Lung (tissue), 12 donors: Measurements from ENCODE around the gene CNTNAP2. TPM values are rescaled to one million over a fixed set of nuclear protein-coding genes. Genes with fewer than 3 reads are reported as not detected.
"Not testable (repeated sequence)": the region's sequence is repeated elsewhere in the genome, so short reads cannot be mapped to it uniquely, and the experiment has no call there.

ENCODE experiments used
- ATAC-seq: fragments of 200-7000 bp; cut with Tn5 transposase; one replicate; pipeline ENCODE4 v1.9.1; 2020; ENCODE audit warnings: moderate number of reproducible peaks; ENCODE audit not compliant: insufficient read depth, low FRiP score
- DNase-seq, 3 donors: peaks; one replicate each; pipeline ENCODE4 v3.0.0-alpha.2; 2013 to 2017
- H3K27ac ChIP-seq, 2 donors: one replicate each; pipeline ENCODE4 v1.5.1; 2013; ENCODE audit warnings: mild to moderate bottlenecking in 2 of 2, moderate library complexity in 2 of 2, control low read depth in 1 of 2, inconsistent platforms in 1 of 2, low read depth in 1 of 2, low read length in 1 of 2
- H3K27me3 ChIP-seq, 3 donors: one replicate each; pipeline ENCODE4 v1.5.1; 2013; ENCODE audit warnings: low read length in 2 of 3; ENCODE audit not compliant: control insufficient read depth in 3 of 3, insufficient read depth in 3 of 3
- H3K36me3 ChIP-seq, 4 donors: one replicate each; pipeline ENCODE4 v1.5.1; 2013; ENCODE audit warnings: low read length in 4 of 4, mild to moderate bottlenecking in 1 of 4, moderate library complexity in 1 of 4; ENCODE audit not compliant: control insufficient read depth in 4 of 4, insufficient read depth in 4 of 4
- H3K4me1 ChIP-seq, 5 donors: one replicate each; pipeline ENCODE4 v1.5.1; 2013; ENCODE audit warnings: low read length in 5 of 5, mild to moderate bottlenecking in 2 of 5, moderate library complexity in 1 of 5; ENCODE audit not compliant: control insufficient read depth in 5 of 5, insufficient read depth in 5 of 5
- H3K4me3 ChIP-seq: one replicate; pipeline ENCODE4 v1.5.1; 2013; ENCODE audit warnings: mild to moderate bottlenecking, control low read depth, moderate library complexity
- H3K9ac ChIP-seq, 2 donors: one replicate each; pipeline ENCODE4 v1.5.1; 2013; ENCODE audit warnings: low read length in 2 of 2, control low read depth in 1 of 2; ENCODE audit not compliant: insufficient read depth in 1 of 2
- H3K9me3 ChIP-seq, 4 donors: one replicate each; pipeline ENCODE4 v1.5.1; 2013; ENCODE audit warnings: low read length in 3 of 4, mild to moderate bottlenecking in 1 of 4, moderate library complexity in 1 of 4; ENCODE audit not compliant: control insufficient read depth in 4 of 4, insufficient read depth in 3 of 4
- CTCF ChIP-seq: IDR thresholded peaks from 2 replicates; pipeline ENCODE4 v1.5.1; 2012; ENCODE audit warnings: mild to moderate bottlenecking; ENCODE audit errors: control extremely low read depth, extremely low read depth
- WGBS, 2 donors: extraction: QIAGEN DNeasy Blood & Tissue Kit; methylation state at CpG; one replicate each; pipeline ENCODE4 v1.1.7; 2013; 5-methylcytosine and 5-hydroxymethylcytosine counted together
- polyA plus RNA-seq, 2 donors: library from polyadenylated mRNA; stranded (reverse); fragments of 200-250 nt; gene quantifications; one replicate each; pipeline ENCODE4 v1.2.1, GENCODE V29; 2013
- total RNA-seq, 2 donors: library from RNA; depleted of rRNA in 1 of 2; stranded (reverse); fragments of >200 nt in 1 of 2; gene quantifications; one replicate each; pipeline ENCODE4 v1.2.1, GENCODE V29; 2014 to 2021
- donor health status: control.
- donor health status: control.
- donor health status: Bipolar disorder and iron deficiency.
- donor health status: healthy.
- donor health status: DM: yes; HTN: yes; CAD: no.

CNTNAP2 gene
- total and polyA plus RNA-seq, 4 donors = 0.18 to 45.3 (median 0.52) TPM

DNA sequence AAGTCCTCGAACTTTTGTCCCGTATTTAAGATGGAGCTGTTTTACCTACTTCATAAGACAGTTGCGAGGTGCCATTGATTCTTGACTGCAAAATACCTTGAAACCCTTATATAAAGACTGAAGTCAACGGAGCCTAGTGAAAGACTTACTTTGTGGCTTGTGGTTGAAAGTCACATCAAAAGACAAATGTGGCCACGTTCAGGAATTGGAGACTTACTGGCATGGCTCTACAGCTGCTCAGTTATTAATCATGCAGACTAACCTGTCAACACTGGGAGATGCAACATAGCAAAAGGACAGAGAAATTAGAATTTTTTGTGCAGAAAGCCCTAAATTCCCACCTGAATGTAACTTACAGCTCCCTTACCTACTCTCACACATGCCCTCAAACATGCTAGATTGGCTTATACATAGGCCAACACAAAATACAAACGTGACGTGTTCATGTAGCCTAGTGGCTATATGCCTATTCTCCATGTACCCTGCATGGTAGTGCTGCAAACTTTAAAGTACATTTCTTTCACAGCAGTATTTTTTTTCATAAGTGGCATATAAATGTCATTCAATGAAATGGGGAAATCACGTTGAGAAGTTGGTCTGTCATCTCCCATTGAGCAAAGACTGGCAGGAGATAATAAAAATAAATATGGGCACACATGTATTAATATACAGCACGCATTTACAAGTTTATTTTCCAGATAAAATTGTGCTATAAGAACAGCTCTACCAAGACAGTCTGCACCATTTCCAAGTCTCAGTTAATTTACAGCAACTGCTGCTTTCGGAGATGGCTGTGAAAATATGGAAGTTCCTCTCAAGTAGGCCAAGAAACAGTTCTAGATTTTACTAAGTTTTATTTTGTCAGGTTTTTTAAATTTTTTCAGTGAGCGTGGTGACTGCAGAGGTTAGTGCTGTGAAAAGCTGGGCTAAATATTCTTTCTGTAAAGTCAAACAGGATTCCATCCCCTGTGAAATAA is 2303.5 kb downstream of the CNTNAP2 start:
- Histone ChIP-seq H3K27me3 (no peaks in the 10 kb centered on the region), H3K27ac (no peak overlapping the region), H3K36me3 (no peaks in the 10 kb centered on the region), H3K4me3 (no peak overlapping the region), H3K4me1 (no peaks in the 10 kb centered on the region), H3K9ac (no peak overlapping the region), H3K9me3 (peaks cover 0 to 4% (median 2%) of the 10 kb centered on the region in 4 donors)
- ATAC-seq (no peak), DNase-seq (no peak)
- TF ChIP-seq CTCF = no peak
- 74 to 77% methylated on average over 11 of the region's 11 CpGs for WGBS, 2 donors

DNA sequence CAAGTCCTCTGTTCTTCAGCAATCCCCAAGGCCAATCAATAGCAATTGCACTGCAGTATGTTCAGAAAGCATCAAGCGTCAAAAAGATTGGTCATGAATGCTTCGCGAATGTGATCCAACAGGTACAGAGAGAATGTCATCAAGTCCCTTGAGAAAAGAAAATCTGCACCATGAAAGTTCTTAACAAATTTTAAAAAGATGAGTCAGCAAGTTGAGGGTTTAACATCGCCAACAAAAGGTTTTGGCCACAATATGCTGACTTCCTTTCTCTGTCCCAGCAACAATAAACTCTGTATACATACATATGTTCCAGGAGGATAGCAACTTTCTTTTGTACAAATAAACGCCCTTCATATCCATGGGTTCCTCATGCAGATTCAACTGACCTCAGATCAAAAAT is 2305.4 kb downstream of the CNTNAP2 start:
- ATAC-seq (no peak), DNase-seq (no peak)
- H3K4me1 ChIP-seq = no peaks in the 10 kb centered on the region
- H3K36me3 ChIP-seq = no peaks in the 10 kb centered on the region
- no peak overlapping the region for H3K27ac ChIP-seq
- H3K9me3 ChIP-seq = peaks cover 0 to 4% (median 2%) of the 10 kb centered on the region in 4 donors
- WGBS, 2 donors = 90 to 91% methylated on average over 5 of the region's 5 CpGs
- H3K4me3 ChIP-seq = no peak overlapping the region
- no peaks in the 10 kb centered on the region for H3K27me3 ChIP-seq
- no peak overlapping the region for H3K9ac ChIP-seq
- TF ChIP-seq CTCF = no peak

GRCh38 chr7:148426393-148426792 is 2309.8 kb downstream of the CNTNAP2 start:
- DNase-seq, H3K27ac ChIP-seq, H3K36me3 ChIP-seq, H3K4me1 ChIP-seq, H3K27me3 ChIP-seq, H3K9me3 ChIP-seq, ATAC-seq, H3K4me3 ChIP-seq, H3K9ac ChIP-seq: not testable (repeated sequence)
- WGBS, 2 donors = 93 to 99% methylated on average over 23 to 24 of the region's 24 CpGs

- not testable (repeated sequence) for H3K4me1 ChIP-seq, H3K27ac ChIP-seq, DNase-seq, H3K9ac ChIP-seq, H3K4me3 ChIP-seq, ATAC-seq, H3K27me3 ChIP-seq, H3K36me3 ChIP-seq, H3K9me3 ChIP-seq
- 93 to 96% methylated on average over 3 of the region's 3 CpGs for WGBS, 2 donors
These were observed 2314.1 kb downstream of the CNTNAP2 start for GRCh38 chr7:148430690-148431089.
